ENCODE results near the gene ATP6V0A4. TPM values are rescaled to one million over a fixed set of nuclear protein-coding genes. Genes with fewer than 3 reads are reported as not detected.
A peak's percentile ranks its signal among the peaks of the same experiment; 100 is the strongest.

ATP6V0A4 gene
- total RNA-seq, 1 experiment from 2014 or later: not detected

- TF ChIP-seq, protein P1, sequence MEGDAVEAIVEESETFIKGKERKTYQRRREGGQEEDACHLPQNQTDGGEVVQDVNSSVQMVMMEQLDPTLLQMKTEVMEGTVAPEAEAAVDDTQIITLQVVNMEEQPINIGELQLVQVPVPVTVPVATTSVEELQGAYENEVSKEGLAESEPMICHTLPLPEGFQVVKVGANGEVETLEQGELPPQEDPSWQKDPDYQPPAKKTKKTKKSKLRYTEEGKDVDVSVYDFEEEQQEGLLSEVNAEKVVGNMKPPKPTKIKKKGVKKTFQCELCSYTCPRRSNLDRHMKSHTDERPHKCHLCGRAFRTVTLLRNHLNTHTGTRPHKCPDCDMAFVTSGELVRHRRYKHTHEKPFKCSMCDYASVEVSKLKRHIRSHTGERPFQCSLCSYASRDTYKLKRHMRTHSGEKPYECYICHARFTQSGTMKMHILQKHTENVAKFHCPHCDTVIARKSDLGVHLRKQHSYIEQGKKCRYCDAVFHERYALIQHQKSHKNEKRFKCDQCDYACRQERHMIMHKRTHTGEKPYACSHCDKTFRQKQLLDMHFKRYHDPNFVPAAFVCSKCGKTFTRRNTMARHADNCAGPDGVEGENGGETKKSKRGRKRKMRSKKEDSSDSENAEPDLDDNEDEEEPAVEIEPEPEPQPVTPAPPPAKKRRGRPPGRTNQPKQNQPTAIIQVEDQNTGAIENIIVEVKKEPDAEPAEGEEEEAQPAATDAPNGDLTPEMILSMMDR (IDR thresholded peaks at IDR 0.05 in 2 of 3, conservative IDR thresholded peaks at IDR 0.05 in 1 of 3; ENCODE audit: borderline replicate concordance in 1 of 3, insufficient read depth in 1 of 3, low read depth in 2 of 3, low read length in 2 of 3): no peak
- TF ChIP-seq SIN3A (IDR thresholded peaks at IDR 0.05; ENCODE audit: low read depth) (no peak), RAD21 (IDR thresholded peaks at IDR 0.05; ENCODE audit: low read depth) (no peak), FOSL1 (IDR thresholded peaks at IDR 0.05; ENCODE audit: low read depth) (no peak), EZH2 (IDR thresholded peaks at IDR 0.05) (no peak), SP1 (IDR thresholded peaks at IDR 0.05; ENCODE audit: low read depth) (no peak)
These were observed 44.9 kb downstream of the ATP6V0A4 start (continued) for GRCh38 chr7:138753150-138753518.

DNA sequence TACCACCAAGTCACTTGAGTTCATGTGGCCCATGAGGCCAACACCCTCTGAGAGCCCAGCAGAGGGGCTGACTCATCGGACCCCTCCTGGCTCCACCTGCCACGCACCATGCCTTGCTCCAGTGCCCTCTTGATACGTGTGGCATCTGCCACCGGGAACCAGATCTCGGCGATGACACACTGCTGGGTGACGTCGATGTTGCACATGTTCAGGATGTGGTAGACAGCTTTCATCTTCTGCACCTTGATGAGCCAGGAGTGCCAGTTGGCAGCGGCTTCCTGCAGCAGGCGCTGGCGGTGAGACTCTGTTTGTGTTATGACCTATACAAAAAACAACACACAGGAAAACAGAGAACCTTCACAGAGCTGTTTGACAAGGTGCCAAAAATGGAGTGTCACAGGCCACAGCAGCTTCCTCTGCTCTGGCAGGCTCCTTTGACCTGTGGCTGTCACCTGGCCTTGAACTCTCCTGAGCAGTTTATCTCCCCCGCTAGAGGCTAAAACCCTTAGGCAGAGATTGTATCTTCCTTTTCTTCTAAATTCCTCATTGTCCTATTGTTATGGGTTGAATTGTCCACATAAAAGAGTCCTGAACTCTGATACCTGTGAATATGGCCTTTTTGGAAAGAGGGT lies 45.4 kb downstream of the ATP6V0A4 start:
- ATAC-seq: peak; percentile 89
- ChIA-PET RAD21 (ENCODE audit: low non-redundant PET in 1 of 2, low total read pairs in 2 of 2, uncharacterized antibody in 2 of 2, unreplicated experiment in 2 of 2) (interaction anchor here in 1 of 2 experiments (0.6 kb wide), 1 partner anchor 113 kb away, joined by 3 read pairs; no protein-coding TSS in a partner anchor), CTCF (interaction anchor here (1.2 to 1.4 kb wide), 2 partner anchors 9 to 14 kb away, joined by 3 to 6 read pairs; no protein-coding TSS in a partner anchor), POLR2A (interaction anchor here (1.3 kb wide), 1 partner anchor 14 kb away, joined by 3 read pairs; no protein-coding TSS in a partner anchor)
- Histone ChIP-seq H3K27ac (ENCODE audit: low read depth, low read length) (no peak overlapping the region), H3K4me2 (ENCODE audit: low read length) (peak overlapping the region; percentile 51), H3K79me2 (ENCODE audit: insufficient read depth, low read length) (no peaks in the 10 kb centered on the region), H3K4me3 (replicated peaks in 1 of 2; ENCODE audit: low read depth in 1 of 2, low read length in 2 of 2) (no peak overlapping the region), H2AFZ (ENCODE audit: low read depth, low read length, poor library complexity, severe bottlenecking) (peak overlapping the region; percentile 83), H4K20me1 (ENCODE audit: insufficient read depth) (no peaks in the 10 kb centered on the region), H3K4me1 (ENCODE audit: control insufficient read depth in 1 of 2, insufficient read depth in 2 of 2, low read length in 2 of 2) (peaks cover 6 to 24% of the 10 kb centered on the region in 2 experiments; a peak in 3 of 4 replicates), H3K9me3 (ENCODE audit: control insufficient read depth in 1 of 2, insufficient read depth in 1 of 2, low read depth in 1 of 2, low read length in 2 of 2) (no peaks in the 10 kb centered on the region), H3K9me2 (ENCODE audit: insufficient read depth) (no peaks in the 10 kb centered on the region), H3K9ac (ENCODE audit: low read length) (peak overlapping the region; percentile 11; the same call in 1 of the 2 replicates), H3K36me3 (ENCODE audit: control insufficient read depth in 1 of 2, insufficient read depth in 2 of 2, low read length in 2 of 2) (no peaks in the 10 kb centered on the region), H3K27me3 (ENCODE audit: insufficient read depth, low read length) (no peaks in the 10 kb centered on the region)
- intact Hi-C loops (cut with micrococcal nuclease): no loop called here
- peak; percentile 93 for DNase-seq (ENCODE audit: low read depth, low spot score)
- TF ChIP-seq ZNF274 (IDR thresholded peaks at IDR 0.05; ENCODE audit: low read depth, low read length): no peak
- TF ChIP-seq SIN3A (IDR thresholded peaks at IDR 0.05; ENCODE audit: low read depth): peak; percentile 91
- TF ChIP-seq ZFX (IDR thresholded peaks at IDR 0.05): no peak
- peak; percentile 90 for TF ChIP-seq JUND (IDR thresholded peaks at IDR 0.05)
- TF ChIP-seq EZH2 (IDR thresholded peaks at IDR 0.05): no peak
- peak; percentile 50 for TF ChIP-seq POLR2AphosphoS5 (IDR thresholded peaks at IDR 0.05; ENCODE audit: low read depth, low read length)
- no peak for TF ChIP-seq ELF1 (IDR thresholded peaks at IDR 0.05; ENCODE audit: borderline replicate concordance, low read depth)
- no peak for TF ChIP-seq SRF (IDR thresholded peaks at IDR 0.05; ENCODE audit: low read depth)
- TF ChIP-seq, protein P2, sequence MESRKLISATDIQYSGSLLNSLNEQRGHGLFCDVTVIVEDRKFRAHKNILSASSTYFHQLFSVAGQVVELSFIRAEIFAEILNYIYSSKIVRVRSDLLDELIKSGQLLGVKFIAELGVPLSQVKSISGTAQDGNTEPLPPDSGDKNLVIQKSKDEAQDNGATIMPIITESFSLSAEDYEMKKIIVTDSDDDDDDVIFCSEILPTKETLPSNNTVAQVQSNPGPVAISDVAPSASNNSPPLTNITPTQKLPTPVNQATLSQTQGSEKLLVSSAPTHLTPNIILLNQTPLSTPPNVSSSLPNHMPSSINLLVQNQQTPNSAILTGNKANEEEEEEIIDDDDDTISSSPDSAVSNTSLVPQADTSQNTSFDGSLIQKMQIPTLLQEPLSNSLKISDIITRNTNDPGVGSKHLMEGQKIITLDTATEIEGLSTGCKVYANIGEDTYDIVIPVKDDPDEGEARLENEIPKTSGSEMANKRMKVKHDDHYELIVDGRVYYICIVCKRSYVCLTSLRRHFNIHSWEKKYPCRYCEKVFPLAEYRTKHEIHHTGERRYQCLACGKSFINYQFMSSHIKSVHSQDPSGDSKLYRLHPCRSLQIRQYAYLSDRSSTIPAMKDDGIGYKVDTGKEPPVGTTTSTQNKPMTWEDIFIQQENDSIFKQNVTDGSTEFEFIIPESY (IDR thresholded peaks at IDR 0.05; ENCODE audit: extremely low read depth, insufficient replicate concordance, low read length): peak; percentile 57
- peak; percentile 96 for TF ChIP-seq TCF7L2 (IDR thresholded peaks at IDR 0.05; ENCODE audit: borderline replicate concordance, extremely low read depth, insufficient read depth, insufficient read length)
- peak; percentile 79 for TF ChIP-seq FOSL1 (IDR thresholded peaks at IDR 0.05; ENCODE audit: low read depth)
- TF ChIP-seq SP1 (IDR thresholded peaks at IDR 0.05; ENCODE audit: low read depth): peak; percentile 92
- peak; percentile 99 for TF ChIP-seq MAX (IDR thresholded peaks at IDR 0.05)
- 0 out of 2 replicates have a peak, but pooled peaks have one; percentile 5 for TF ChIP-seq RAD21 (IDR thresholded peaks at IDR 0.05; ENCODE audit: low read depth)
- TF ChIP-seq CEBPB (IDR thresholded peaks at IDR 0.05; ENCODE audit: low read depth): peak; percentile 71
- no peak for TF ChIP-seq EGR1 (IDR thresholded peaks at IDR 0.05; ENCODE audit: low read depth)
- peak; percentile 97 for TF ChIP-seq CBX3 (IDR thresholded peaks at IDR 0.05; ENCODE audit: low read depth)
- no TSS peak for BruUV-seq (replicated peaks)
